Duodenal mucosa (tissue), 2 donors: Measurements from ENCODE around the gene CCR4.

ENCODE experiments used
- H3K27ac ChIP-seq: one replicate; pipeline ENCODE4 v1.7.0; 2013; ENCODE audit warnings: low read depth, low read length
- H3K27me3 ChIP-seq, 2 donors: one replicate each; pipeline ENCODE4 v1.7.0; 2013; ENCODE audit warnings: low read length in 2 of 2, control low read depth in 1 of 2; ENCODE audit not compliant: insufficient read depth in 2 of 2, control insufficient read depth in 1 of 2
- H3K36me3 ChIP-seq, 2 donors: one replicate each; pipeline ENCODE4 v1.7.0; 2013; ENCODE audit warnings: low read length in 2 of 2, control low read depth in 1 of 2; ENCODE audit not compliant: insufficient read depth in 2 of 2, control insufficient read depth in 1 of 2
- H3K4me1 ChIP-seq, 2 donors: one replicate each; pipeline ENCODE4 v1.7.0; 2013; ENCODE audit warnings: low read length in 2 of 2, control low read depth in 1 of 2; ENCODE audit not compliant: insufficient read depth in 2 of 2, control insufficient read depth in 1 of 2
- H3K4me3 ChIP-seq, 2 donors: one replicate each; pipeline ENCODE4 v1.7.0; 2013; ENCODE audit warnings: low read length in 2 of 2, low read depth in 1 of 2
- H3K9ac ChIP-seq, 2 donors: one replicate each; pipeline ENCODE4 v1.7.0; 2013; ENCODE audit warnings: low read length in 2 of 2, low read depth in 1 of 2
- H3K9me3 ChIP-seq, 2 donors: one replicate each; pipeline ENCODE4 v1.7.0; 2013; ENCODE audit warnings: low read length in 2 of 2, control low read depth in 1 of 2; ENCODE audit not compliant: control insufficient read depth in 1 of 2

CCR4 gene

GRCh38 chr3:32948625-32949445 is 2.6 kb upstream of the CCR4 start:
- Histone ChIP-seq H3K36me3 (no peaks in the 10 kb centered on the region), H3K27me3 (no peaks in the 10 kb centered on the region), H3K9ac (no peak overlapping the region), H3K4me1 (no peaks in the 10 kb centered on the region), H3K27ac (no peak overlapping the region), H3K4me3 (no peak overlapping the region), H3K9me3 (no peaks in the 10 kb centered on the region)

GRCh38 chr3:32950516-32950915 is 928 bp upstream of the CCR4 start:
- H3K27ac ChIP-seq: no peak overlapping the region
- H3K4me1 ChIP-seq: no peaks in the 10 kb centered on the region
- H3K4me3 ChIP-seq: no peak overlapping the region
- H3K9ac ChIP-seq: no peak overlapping the region
- no peaks in the 10 kb centered on the region for H3K27me3 ChIP-seq
- no peaks in the 10 kb centered on the region for H3K36me3 ChIP-seq
- no peaks in the 10 kb centered on the region for H3K9me3 ChIP-seq

- Histone ChIP-seq H3K9me3 (no peaks in the 10 kb centered on the region), H3K4me1 (no peaks in the 10 kb centered on the region), H3K36me3 (no peaks in the 10 kb centered on the region), H3K27me3 (no peaks in the 10 kb centered on the region), H3K9ac (no peak overlapping the region), H3K4me3 (no peak overlapping the region), H3K27ac (no peak overlapping the region)
These were observed 1.1 kb downstream of the CCR4 start for GRCh38 chr3:32952369-32953077.

- Histone ChIP-seq H3K4me3 (no peak overlapping the region), H3K4me1 (no peaks in the 10 kb centered on the region), H3K9ac (no peak overlapping the region), H3K27ac (no peak overlapping the region), H3K27me3 (no peaks in the 10 kb centered on the region), H3K9me3 (no peaks in the 10 kb centered on the region), H3K36me3 (no peaks in the 10 kb centered on the region)
These were observed 3.1 kb downstream of the CCR4 start for GRCh38 chr3:32954506-32954905.

GRCh38 chr3:32956750-32957570 is 5.5 kb downstream of the CCR4 start:
- no peaks in the 10 kb centered on the region for H3K4me1 ChIP-seq
- H3K9ac ChIP-seq: no peak overlapping the region
- no peaks in the 10 kb centered on the region for H3K9me3 ChIP-seq
- H3K27ac ChIP-seq: no peak overlapping the region
- no peak overlapping the region for H3K4me3 ChIP-seq
- H3K36me3 ChIP-seq: no peaks in the 10 kb centered on the region
- H3K27me3 ChIP-seq: no peaks in the 10 kb centered on the region

DNA sequence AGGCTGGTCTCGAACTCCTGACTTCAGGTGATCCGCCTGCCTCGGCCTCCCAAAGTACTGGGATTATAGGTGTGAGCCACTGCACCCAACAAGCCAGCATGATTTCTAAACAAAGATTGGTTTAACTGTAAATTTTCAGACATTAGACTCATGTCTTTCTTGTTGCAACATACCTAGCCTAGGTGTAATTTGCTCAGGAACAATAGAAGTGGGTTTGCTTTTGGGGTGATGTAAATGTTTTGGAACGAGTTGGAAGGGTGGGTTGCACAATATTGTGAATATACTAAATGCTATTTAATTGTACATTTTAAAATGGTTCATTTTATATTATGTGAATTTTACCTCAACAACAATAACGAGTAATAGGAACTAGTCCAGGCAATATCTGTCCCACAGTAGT is 7.1 kb downstream of the CCR4 start:
- H3K27ac ChIP-seq: no peak overlapping the region
- H3K4me1 ChIP-seq: no peaks in the 10 kb centered on the region
- H3K36me3 ChIP-seq: no peaks in the 10 kb centered on the region
- no peaks in the 10 kb centered on the region for H3K27me3 ChIP-seq
- no peak overlapping the region for H3K4me3 ChIP-seq
- H3K9me3 ChIP-seq: no peaks in the 10 kb centered on the region
- H3K9ac ChIP-seq: no peak overlapping the region

GRCh38 chr3:32959371-32959770 is 7.9 kb downstream of the CCR4 start:
- Histone ChIP-seq H3K9me3 (no peaks in the 10 kb centered on the region), H3K4me3 (no peak overlapping the region), H3K27me3 (no peaks in the 10 kb centered on the region), H3K4me1 (no peaks in the 10 kb centered on the region), H3K9ac (no peak overlapping the region), H3K27ac (no peak overlapping the region), H3K36me3 (no peaks in the 10 kb centered on the region)

DNA sequence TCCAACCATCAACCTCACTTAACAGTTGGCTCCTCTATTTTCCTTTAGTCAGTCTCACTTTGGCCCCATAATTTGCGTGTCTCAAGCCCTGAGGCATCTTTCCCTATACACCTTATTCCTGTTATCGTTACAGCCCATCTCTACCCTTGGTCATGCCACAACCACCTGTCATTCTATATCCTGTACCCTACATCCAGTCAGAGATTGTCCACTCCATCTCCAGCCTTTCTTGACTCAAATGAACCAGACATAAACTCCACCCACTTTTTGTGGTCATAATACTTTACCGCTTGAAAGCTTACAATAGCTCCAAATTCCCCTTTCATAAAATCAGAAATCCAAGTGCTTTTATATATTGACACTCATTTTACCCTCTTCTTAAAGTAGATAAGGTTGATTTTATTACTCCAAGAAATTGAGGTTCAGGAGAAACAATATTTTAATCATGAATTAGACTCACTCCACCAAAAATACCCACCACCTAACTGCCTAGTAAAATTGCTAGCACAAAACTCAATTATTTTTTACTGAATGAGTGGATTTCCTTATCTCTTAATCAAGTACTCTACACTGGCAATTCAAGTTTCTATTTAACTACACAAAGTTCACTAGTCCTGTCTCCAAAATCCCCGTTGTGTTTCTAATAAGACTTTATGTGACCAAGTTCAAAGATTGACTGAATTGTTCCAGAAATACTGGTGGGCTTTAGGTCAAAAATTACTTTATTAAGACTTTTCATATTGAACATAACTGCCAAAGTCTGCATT is 9.1 kb downstream of the CCR4 start:
- no peak overlapping the region for H3K9ac ChIP-seq
- H3K4me3 ChIP-seq: no peak overlapping the region
- H3K9me3 ChIP-seq: peaks cover 0 to 1% of the 10 kb centered on the region in 2 donors
- no peaks in the 10 kb centered on the region for H3K27me3 ChIP-seq
- H3K4me1 ChIP-seq: no peaks in the 10 kb centered on the region
- H3K36me3 ChIP-seq: no peaks in the 10 kb centered on the region
- H3K27ac ChIP-seq: no peak overlapping the region

- Histone ChIP-seq H3K9ac (no peak overlapping the region), H3K36me3 (no peaks in the 10 kb centered on the region), H3K9me3 (peaks cover 5 to 7% of the 10 kb centered on the region in 2 donors), H3K27me3 (no peaks in the 10 kb centered on the region), H3K4me3 (no peak overlapping the region), H3K27ac (no peak overlapping the region), H3K4me1 (no peaks in the 10 kb centered on the region)
These were observed 9.8 kb downstream of the CCR4 start for GRCh38 chr3:32961189-32961715.
